A549 (cell line): Measurements from ENCODE around the gene TSPAN1. TPM values are rescaled to one million over a fixed set of nuclear protein-coding genes. Genes with fewer than 3 reads are reported as not detected.
A peak's percentile ranks its signal among the peaks of the same experiment; 100 is the strongest.

Experiments
- ATAC-seq, 2 experiments: fragments of 200-7000 bp in 1 of 2; fragments of >200 bp in 1 of 2; cut with Nextera tagmentation in 1 of 2; cut with Tn5 transposase in 1 of 2; 3 replicates each; pipeline versions ENCODE4 v1.8.0 to v1.9.1; 2018 to 2020; ENCODE audit warnings: mild to moderate bottlenecking in 1 of 2, moderate library complexity in 1 of 2
- CTCF ChIA-PET: fragments of 300-600 bp; sonication (Branson Sonifier 250); formaldehyde crosslinking; extraction: SDS; loops from one replicate; lab custom pipeline; 2021; ENCODE audit warnings: antibody characterized with exemption, inconsistent platforms; lab: Yijun Ruan, JAX
- POLR2A ChIA-PET: fragments of 350-600 bp; formaldehyde crosslinking; extraction: SDS; loops from one replicate; lab custom pipeline; 2021; ENCODE audit warnings: antibody characterized with exemption, inconsistent platforms; lab: Yijun Ruan, JAX
- DNase-seq, 2 experiments: peaks; one replicate each; pipeline versions ENCODE4 v3.0.0 to v3.0.0-alpha.2; 2011 to 2016; ENCODE audit warnings: low read depth in 1 of 2, low spot score in 1 of 2
- FAIRE-seq: peaks from 2 replicates; lab custom pipeline; 2011; peaks lifted over from hg19 to GRCh38; lab: Jason Lieb, UNC
- H3K27ac ChIP-seq, 2 experiments: fragments of >200 bp; sonication (Bioruptor Twin); formaldehyde crosslinking; 3 replicates each; pipeline ENCODE4 v1.5.1; 2016 to 2017
- H3K4me1 ChIP-seq: fragments of >200 bp; sonication (Bioruptor Twin); formaldehyde crosslinking; 3 replicates; pipeline ENCODE4 v1.6.1; 2016
- H3K4me2 ChIP-seq: fragments of >200 bp; sonication (Bioruptor Twin); formaldehyde crosslinking; 3 replicates; pipeline ENCODE4 v1.6.1; 2016
- H3K4me3 ChIP-seq: fragments of >200 bp; sonication (Bioruptor Twin); formaldehyde crosslinking; 3 replicates; pipeline ENCODE4 v1.5.1; 2016
- H3K9me3 ChIP-seq: fragments of >200 bp; sonication (Bioruptor Twin); formaldehyde crosslinking; 3 replicates; pipeline ENCODE4 v1.6.1; 2016
- CBX8 ChIP-seq: fragments of 200-600 bp; sonication (generic); IDR thresholded peaks from 2 replicates; pipeline ENCODE4 v1.6.1; 2016
- CHD2 ChIP-seq: fragments of 150-350 bp; IDR thresholded peaks from 2 replicates; pipeline ENCODE4 v1.6.1; 2014; ENCODE audit warnings: low read length; ENCODE audit not compliant: partially characterized antibody
- CHD4 ChIP-seq: fragments of 200-600 bp; sonication (generic); IDR thresholded peaks from 2 replicates; pipeline ENCODE4 v1.6.1; 2016; ENCODE audit warnings: antibody characterized with exemption, mild to moderate bottlenecking, borderline replicate concordance
- EHMT2 ChIP-seq: fragments of 200-600 bp; sonication (generic); IDR thresholded peaks from 2 replicates; pipeline ENCODE4 v1.6.1; 2016; ENCODE audit warnings: antibody characterized with exemption, low read depth, mild to moderate bottlenecking, moderate library complexity
- GATA3 ChIP-seq: IDR thresholded peaks from 2 replicates; pipeline ENCODE4 v1.6.1; 2012; ENCODE audit warnings: borderline replicate concordance
- HOXA7 ChIP-seq: fragments of 250-450 bp; sonication (Bioruptor Pico); IDR thresholded peaks from 2 replicates; pipeline ENCODE4 v1.5.0; 2020; ENCODE audit warnings: mild to moderate bottlenecking, moderate library complexity
- HOXB5 ChIP-seq: fragments of 250-450 bp; sonication (Bioruptor Pico); IDR thresholded peaks from 2 replicates; pipeline ENCODE4 v1.5.0; 2020; ENCODE audit warnings: mild to moderate bottlenecking, moderate library complexity
- JUNB ChIP-seq: fragments of >200 bp; sonication (Bioruptor Twin); formaldehyde crosslinking; IDR thresholded peaks from 2 replicates; pipeline ENCODE4 v1.6.1; 2016
- KDM5A ChIP-seq: fragments of 200-600 bp; sonication (generic); IDR thresholded peaks from 2 replicates; pipeline ENCODE4 v1.6.1; 2016; ENCODE audit warnings: antibody characterized with exemption, mild to moderate bottlenecking
- MAFK ChIP-seq: fragments of 450-650 bp; IDR thresholded peaks from 2 replicates; pipeline ENCODE4 v1.6.1; 2014; ENCODE audit not compliant: partially characterized antibody
- MYC ChIP-seq: IDR thresholded peaks from 2 replicates; pipeline ENCODE4 v1.6.1; 2012; ENCODE audit warnings: mild to moderate bottlenecking, inconsistent platforms, low read length, improper control_type of control experiment, borderline replicate concordance
- NPAS2 ChIP-seq: fragments of 250-450 bp; sonication (Bioruptor Pico); IDR thresholded peaks from 2 replicates; pipeline ENCODE4 v1.8.0; 2022; ENCODE audit warnings: mild to moderate bottlenecking, moderate library complexity, borderline replicate concordance
- POLR2AphosphoS2 ChIP-seq: conservative IDR thresholded peaks from 2 replicates; pipeline ENCODE4 v1.6.1; 2012; ENCODE audit warnings: low read length, improper control_type of control experiment, inconsistent platforms
- RCOR1 ChIP-seq: fragments of 150-350 bp; IDR thresholded peaks from 2 replicates; pipeline ENCODE4 v1.6.1; 2014; ENCODE audit warnings: antibody characterized with exemption, low read length, low read depth
- ZNF302 ChIP-seq: fragments of 250-450 bp; sonication (Bioruptor Pico); IDR thresholded peaks from 2 replicates; pipeline ENCODE4 v1.9.0; 2021; ENCODE audit warnings: inconsistent platforms, mild to moderate bottlenecking, moderate library complexity
- ZSCAN20 ChIP-seq: fragments of 250-450 bp; sonication (Bioruptor Pico); IDR thresholded peaks from 2 replicates; pipeline ENCODE4 v1.8.0; 2022; ENCODE audit warnings: mild to moderate bottlenecking, moderate library complexity
- WGBS: methylation state at CpG from one replicate; pipeline ENCODE4 v1.1.6; 2017; ENCODE audit errors: missing lambda C conversion rate; 5-methylcytosine and 5-hydroxymethylcytosine counted together
- polyA plus RNA-seq, 4 experiments: library from polyadenylated mRNA; depleted of rRNA in 3 of 4; stranded (reverse); fragments of >200 nt; fragmentation: RNase III in 1 of 4; extraction: RNeasy Plus Mini Kit Qiagen cat#74134 plus additional on column Dnase treatment in 1 of 4; gene quantifications; 2 replicates in 3 of 4; 3 replicates in 1 of 4; pipeline ENCODE4 v1.2.3, GENCODE V29; 2011 to 2017
- TF ChIP-seq, protein P1 (sequence below): fragments of 250-450 bp; sonication (Bioruptor Pico); IDR thresholded peaks from 2 replicates; pipeline ENCODE4 v1.5.0; 2020; ENCODE audit warnings: low read depth, mild to moderate bottlenecking, moderate library complexity
- TF ChIP-seq, protein P2 (sequence below): fragments of 200-600 bp; sonication (generic); IDR thresholded peaks from 2 replicates; pipeline ENCODE4 v1.6.1; 2016; ENCODE audit warnings: antibody characterized with exemption, mild to moderate bottlenecking, moderate library complexity
- TF ChIP-seq, protein P3 (sequence below): fragments of 450-650 bp; IDR thresholded peaks from 2 replicates; pipeline ENCODE4 v1.6.1; 2014; ENCODE audit warnings: antibody characterized with exemption

The TSPAN1 gene
- polyA plus RNA-seq, 2 of the 4 experiments (the other 2 are of a cell fraction), result 2.1 TPM

DNA sequence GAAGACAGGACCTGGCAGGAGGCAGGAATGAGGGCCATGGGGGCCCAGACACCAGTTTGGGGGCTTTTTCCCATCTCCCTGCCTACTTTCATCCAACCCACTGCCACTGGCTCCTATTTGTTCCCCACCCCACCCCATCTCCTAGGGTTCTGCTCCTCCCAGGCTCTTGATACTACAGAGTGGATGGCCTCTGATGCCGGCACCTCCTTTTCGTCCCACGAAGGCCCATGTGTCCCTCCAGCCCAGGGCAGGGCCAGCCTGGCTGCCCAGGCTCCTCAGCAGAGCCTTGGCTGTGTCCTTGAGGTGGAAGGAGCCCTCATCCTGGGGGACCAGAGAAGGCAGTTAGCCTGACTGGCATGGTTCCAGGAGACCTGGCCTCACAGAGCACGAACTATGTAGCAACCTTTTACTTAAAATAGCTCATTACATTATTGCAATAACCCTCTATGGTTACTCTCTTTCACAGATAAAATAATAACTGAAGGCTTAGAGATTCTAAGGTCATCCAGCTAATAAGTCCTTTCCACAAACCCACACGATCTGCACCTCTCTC lies 19.8 kb downstream of the TSPAN1 start:
- no peak for FAIRE-seq
- POLR2A ChIA-PET, result interaction anchor here (0.8 kb wide), 1 partner anchor 11 kb away, joined by 3 read pairs; no protein-coding TSS in a partner anchor
- peaks cover 9% of the 10 kb centered on the region; the same call in 1 of the 3 replicates for H3K4me1 ChIP-seq
- no peak for TF ChIP-seq GATA3
- no peak for TF ChIP-seq MYC
- no peak for TF ChIP-seq MAFK
- no peak for TF ChIP-seq ZNF302 (CRISPR knock-in tag)
- TF ChIP-seq, protein P1, sequence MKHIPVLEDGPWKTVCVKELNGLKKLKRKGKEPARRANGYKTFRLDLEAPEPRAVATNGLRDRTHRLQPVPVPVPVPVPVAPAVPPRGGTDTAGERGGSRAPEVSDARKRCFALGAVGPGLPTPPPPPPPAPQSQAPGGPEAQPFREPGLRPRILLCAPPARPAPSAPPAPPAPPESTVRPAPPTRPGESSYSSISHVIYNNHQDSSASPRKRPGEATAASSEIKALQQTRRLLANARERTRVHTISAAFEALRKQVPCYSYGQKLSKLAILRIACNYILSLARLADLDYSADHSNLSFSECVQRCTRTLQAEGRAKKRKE, result no peak
- no peak for TF ChIP-seq NPAS2 (CRISPR knock-in tag)
- no peak for TF ChIP-seq CBX8
- TF ChIP-seq, protein P2, sequence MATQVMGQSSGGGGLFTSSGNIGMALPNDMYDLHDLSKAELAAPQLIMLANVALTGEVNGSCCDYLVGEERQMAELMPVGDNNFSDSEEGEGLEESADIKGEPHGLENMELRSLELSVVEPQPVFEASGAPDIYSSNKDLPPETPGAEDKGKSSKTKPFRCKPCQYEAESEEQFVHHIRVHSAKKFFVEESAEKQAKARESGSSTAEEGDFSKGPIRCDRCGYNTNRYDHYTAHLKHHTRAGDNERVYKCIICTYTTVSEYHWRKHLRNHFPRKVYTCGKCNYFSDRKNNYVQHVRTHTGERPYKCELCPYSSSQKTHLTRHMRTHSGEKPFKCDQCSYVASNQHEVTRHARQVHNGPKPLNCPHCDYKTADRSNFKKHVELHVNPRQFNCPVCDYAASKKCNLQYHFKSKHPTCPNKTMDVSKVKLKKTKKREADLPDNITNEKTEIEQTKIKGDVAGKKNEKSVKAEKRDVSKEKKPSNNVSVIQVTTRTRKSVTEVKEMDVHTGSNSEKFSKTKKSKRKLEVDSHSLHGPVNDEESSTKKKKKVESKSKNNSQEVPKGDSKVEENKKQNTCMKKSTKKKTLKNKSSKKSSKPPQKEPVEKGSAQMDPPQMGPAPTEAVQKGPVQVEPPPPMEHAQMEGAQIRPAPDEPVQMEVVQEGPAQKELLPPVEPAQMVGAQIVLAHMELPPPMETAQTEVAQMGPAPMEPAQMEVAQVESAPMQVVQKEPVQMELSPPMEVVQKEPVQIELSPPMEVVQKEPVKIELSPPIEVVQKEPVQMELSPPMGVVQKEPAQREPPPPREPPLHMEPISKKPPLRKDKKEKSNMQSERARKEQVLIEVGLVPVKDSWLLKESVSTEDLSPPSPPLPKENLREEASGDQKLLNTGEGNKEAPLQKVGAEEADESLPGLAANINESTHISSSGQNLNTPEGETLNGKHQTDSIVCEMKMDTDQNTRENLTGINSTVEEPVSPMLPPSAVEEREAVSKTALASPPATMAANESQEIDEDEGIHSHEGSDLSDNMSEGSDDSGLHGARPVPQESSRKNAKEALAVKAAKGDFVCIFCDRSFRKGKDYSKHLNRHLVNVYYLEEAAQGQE, result no peak
- no peak for TF ChIP-seq ZSCAN20
- no peak for TF ChIP-seq HOXB5
- TF ChIP-seq HOXA7 (CRISPR knock-in tag), result no peak
- TF ChIP-seq RCOR1, result no peak
- TF ChIP-seq CHD2, result no peak
- no peak for TF ChIP-seq JUNB
- no peak for ATAC-seq
- 82% methylated on average over 5 of the region's 5 CpGs for WGBS
- no peak overlapping the region for H3K4me2 ChIP-seq
- DNase-seq, result no peak
- no peak overlapping the region for H3K27ac ChIP-seq
- H3K9me3 ChIP-seq, result no peaks in the 10 kb centered on the region
- no peak overlapping the region for H3K4me3 ChIP-seq
- CTCF ChIA-PET, result interaction anchor here (1.3 to 3.8 kb wide), 4 partner anchors 12 to 50 kb away, joined by 4 to 9 read pairs (median 5); no protein-coding TSS in a partner anchor

DNA sequence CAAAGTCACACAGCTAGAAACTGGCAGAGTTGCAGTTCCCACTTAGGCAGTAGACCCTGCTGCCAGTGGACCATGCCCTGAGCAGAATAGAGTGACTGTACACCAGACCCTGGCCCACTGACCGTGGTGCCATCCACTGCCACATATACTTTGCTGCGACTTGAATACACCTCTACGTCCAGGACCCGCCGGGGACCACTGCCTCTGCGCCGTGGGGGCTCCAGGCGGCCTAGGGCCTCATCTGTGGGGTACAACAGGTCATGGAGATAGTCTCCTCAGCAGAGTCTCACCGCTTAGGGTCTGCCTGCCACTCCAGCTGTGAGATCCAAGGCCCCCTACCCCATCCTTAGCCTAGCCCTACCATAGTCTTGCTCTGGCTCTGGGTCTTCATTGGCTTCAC lies 21.7 kb downstream of the TSPAN1 start:
- Histone ChIP-seq H3K27ac (no peak overlapping the region), H3K4me1 (peaks cover 9% of the 10 kb centered on the region; the same call in 1 of the 3 replicates), H3K4me3 (no peak overlapping the region)
- 94% methylated on average over 6 of the region's 9 CpGs for WGBS
- ChIA-PET CTCF (interaction anchor here (1.5 kb wide), 1 partner anchor 27 kb away, joined by 6 read pairs; no protein-coding TSS in a partner anchor), POLR2A (no interaction called here)
- no peak for DNase-seq
- no peak for FAIRE-seq
- ATAC-seq, result no peak
- TF ChIP-seq JUNB (no peak), CHD4 (no peak), NPAS2 (CRISPR knock-in tag) (no peak), MYC (no peak)
- TF ChIP-seq, protein P3, sequence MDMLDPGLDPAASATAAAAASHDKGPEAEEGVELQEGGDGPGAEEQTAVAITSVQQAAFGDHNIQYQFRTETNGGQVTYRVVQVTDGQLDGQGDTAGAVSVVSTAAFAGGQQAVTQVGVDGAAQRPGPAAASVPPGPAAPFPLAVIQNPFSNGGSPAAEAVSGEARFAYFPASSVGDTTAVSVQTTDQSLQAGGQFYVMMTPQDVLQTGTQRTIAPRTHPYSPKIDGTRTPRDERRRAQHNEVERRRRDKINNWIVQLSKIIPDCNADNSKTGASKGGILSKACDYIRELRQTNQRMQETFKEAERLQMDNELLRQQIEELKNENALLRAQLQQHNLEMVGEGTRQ, result no peak
- TF ChIP-seq, all 56 proteins: peak for 0
- H3K4me2 ChIP-seq, result peak overlapping the region; percentile 99
- no peaks in the 10 kb centered on the region for H3K9me3 ChIP-seq

DNA sequence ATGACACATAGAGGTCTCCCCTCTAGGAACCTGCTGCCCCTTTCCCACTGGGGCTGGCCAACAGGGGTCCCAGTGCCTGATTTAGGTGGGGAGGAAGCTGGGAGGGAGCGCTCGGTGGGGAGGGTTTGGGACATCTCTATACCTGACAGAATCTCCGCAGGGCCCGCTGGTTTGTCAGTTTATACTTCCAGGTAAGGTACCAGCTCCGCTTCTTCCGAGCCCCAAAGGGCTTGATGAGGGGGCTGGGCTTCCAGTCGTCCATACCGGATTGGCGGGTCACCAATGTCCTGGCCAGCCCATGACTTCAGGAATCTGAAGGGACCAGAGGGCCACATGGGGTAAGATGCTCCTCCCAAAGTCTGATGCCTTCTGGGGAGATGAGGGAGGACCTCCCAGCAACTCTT lies 22.7 kb downstream of the TSPAN1 start:
- POLR2A ChIA-PET, result interaction anchor here (1.4 kb wide), 1 partner anchor 26 kb away, joined by 4 read pairs; no protein-coding TSS in a partner anchor
- peak overlapping the region; percentile 99 for H3K4me2 ChIP-seq
- FAIRE-seq (no peak), ATAC-seq (no peak; a peak in 1 of 6 replicates), DNase-seq (no peak)
- peak overlapping the region; percentile 97 to 98 for H3K27ac ChIP-seq
- peaks cover 9% of the 10 kb centered on the region; the same call in 1 of the 3 replicates for H3K4me1 ChIP-seq
- 83% methylated on average over 2 of the region's 9 CpGs for WGBS
- CTCF ChIA-PET, result no interaction called here
- no peak for TF ChIP-seq KDM5A
- TF ChIP-seq POLR2AphosphoS2, result no peak
- TF ChIP-seq EHMT2, result no peak
- no peak for TF ChIP-seq CHD2
- H3K4me3 ChIP-seq, result peak overlapping the region; percentile 74
- H3K9me3 ChIP-seq, result no peaks in the 10 kb centered on the region
